IPS-NIHi11 (cell line): ENCODE measurements around the gene FNDC3B.

Experiments
- DNase-seq: peaks from one replicate; pipeline ENCODE4 v3.0.0; 2012; ENCODE audit warnings: mixed read lengths, low spot score

The FNDC3B gene

GRCh38 chr3:172396400-172396799, 357.0 kb downstream of the FNDC3B start:
- DNase-seq, result no peak

GRCh38 chr3:172397716-172398405, 358.5 kb downstream of the FNDC3B start:
- DNase-seq, result no peak

GRCh38 chr3:172398484-172398883, 359.1 kb downstream of the FNDC3B start:
- no peak for DNase-seq

- DNase-seq, result no peak
Observed at GRCh38 chr3:172402090-172402489, 362.7 kb downstream of the FNDC3B start.

GRCh38 chr3:172402892-172403643, 363.7 kb downstream of the FNDC3B start:
- DNase-seq, result no peak

GRCh38 chr3:172404237-172404962, 365.0 kb downstream of the FNDC3B start:
- DNase-seq, result no peak

- no peak for DNase-seq
Observed at GRCh38 chr3:172405914-172406313, 366.5 kb downstream of the FNDC3B start.

GRCh38 chr3:172407872-172408271, 368.5 kb downstream of the FNDC3B start:
- DNase-seq, result no peak

GRCh38 chr3:172410702-172411477, 371.5 kb downstream of the FNDC3B start:
- DNase-seq, result no peak

GRCh38 chr3:172411478-172411947, 372.1 kb downstream of the FNDC3B start:
- DNase-seq, result no peak

- no peak for DNase-seq
Observed at GRCh38 chr3:172415323-172415722, 375.9 kb downstream of the FNDC3B start.

- no peak for DNase-seq
Observed at GRCh38 chr3:172437713-172438112, 398.3 kb downstream of the FNDC3B start.

- DNase-seq, result no peak
Observed at GRCh38 chr3:172438186-172438585, 398.8 kb downstream of the FNDC3B start.

- no peak for DNase-seq
Observed at GRCh38 chr3:172441581-172441980, 402.2 kb downstream of the FNDC3B start.

GRCh38 chr3:172442606-172443005, 403.2 kb downstream of the FNDC3B start:
- DNase-seq, result no peak

- no peak for DNase-seq
Observed at GRCh38 chr3:172444821-172445220, 405.4 kb downstream of the FNDC3B start.

- no peak for DNase-seq
Observed at GRCh38 chr3:172446198-172446597, 406.8 kb downstream of the FNDC3B start.

- DNase-seq, result peak; percentile 40
Observed at GRCh38 chr3:172447611-172448579, 408.5 kb downstream of the FNDC3B start, which contains the start of gene GHSR. GHSR (minus strand) TSS chr3:172448456; CDS start chr3:172448413, 43 bp downstream.

- no peak for DNase-seq
Observed at GRCh38 chr3:172448661-172449465, 409.5 kb downstream of the FNDC3B start.
